T-helper 22 cell (primary cell): ENCODE results near the gene KCNQ2.

Experiments
- DNase-seq: peaks from one replicate; pipeline ENCODE4 v3.0.0-alpha.2; 2020; ENCODE audit warnings: low read depth

Gene KCNQ2

DNA sequence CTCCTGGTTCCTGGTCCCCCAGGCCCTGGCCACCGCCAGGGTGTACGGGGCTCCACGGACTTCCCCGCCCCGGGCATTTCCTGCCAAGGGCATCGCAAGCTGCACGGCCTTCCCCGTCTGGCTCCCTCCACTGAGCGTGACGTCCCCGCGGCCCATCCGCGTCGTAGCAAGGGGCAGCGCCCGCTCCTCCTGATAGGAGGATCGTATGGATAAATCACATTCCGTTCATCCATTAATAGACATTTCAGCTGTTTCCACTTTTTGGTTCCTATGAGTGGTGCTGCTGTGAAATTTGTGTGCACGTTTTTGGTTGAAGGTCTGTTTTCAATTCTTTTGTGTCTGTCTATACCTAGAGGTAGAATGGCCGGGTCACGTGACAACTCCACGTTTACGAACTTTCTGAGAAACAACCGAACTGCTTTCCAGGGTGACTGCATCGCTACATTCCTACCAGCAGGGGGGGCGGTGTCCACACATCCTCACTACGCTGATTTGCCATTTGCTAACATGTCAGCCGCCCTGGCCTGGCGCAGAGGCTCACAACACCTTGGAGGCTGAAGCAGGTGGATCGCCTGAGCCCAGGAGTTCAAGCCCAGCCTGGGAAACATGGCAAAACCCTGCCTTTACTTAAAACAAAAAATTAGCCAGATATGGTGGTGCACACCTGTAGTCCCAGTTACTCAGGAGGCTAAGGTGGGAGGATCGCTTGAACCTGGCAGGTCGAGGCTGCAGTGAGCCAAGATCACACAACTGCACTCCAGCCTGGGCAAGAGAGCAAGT is 37.7 kb downstream of the KCNQ2 start:
- DNase-seq: peak; percentile 44

DNA sequence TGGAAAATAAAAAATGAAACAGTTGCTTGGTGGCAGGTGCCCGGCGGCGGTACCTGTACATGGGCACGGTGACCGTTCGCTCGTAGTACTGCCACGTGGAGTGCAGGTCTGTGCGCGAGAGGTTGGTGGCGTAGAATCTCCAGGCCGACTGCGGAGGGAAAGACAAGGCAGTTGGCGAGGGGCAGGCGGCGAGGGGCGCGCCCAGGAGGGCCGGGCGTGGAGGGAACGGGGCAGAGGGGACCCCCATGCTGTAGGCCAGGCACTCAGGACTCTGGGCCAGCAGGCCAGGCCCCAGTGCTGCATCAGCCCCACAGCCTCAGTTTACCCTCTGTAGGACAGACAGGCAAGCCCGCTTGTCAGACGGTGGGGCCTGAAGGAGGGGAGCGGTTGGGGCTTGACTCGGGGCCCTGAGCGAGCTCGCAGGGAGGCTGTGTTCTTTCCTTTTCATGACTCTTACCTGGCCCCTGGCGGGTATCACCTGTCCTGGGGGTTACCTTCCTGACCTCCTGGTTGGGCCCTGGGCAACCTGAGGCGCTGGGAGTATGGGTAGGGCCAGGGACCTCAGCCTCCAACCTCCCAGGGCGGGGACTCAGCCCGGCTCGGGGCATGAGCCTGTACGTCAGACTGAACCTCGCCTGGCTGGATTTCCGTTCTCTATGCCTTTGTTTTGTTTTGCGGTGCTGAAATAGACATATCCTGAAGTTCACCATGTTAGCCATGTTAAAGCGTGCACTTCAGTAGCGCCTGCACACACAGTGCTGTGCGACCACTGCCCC is 38.5 kb downstream of the KCNQ2 start:
- no peak for DNase-seq

DNA sequence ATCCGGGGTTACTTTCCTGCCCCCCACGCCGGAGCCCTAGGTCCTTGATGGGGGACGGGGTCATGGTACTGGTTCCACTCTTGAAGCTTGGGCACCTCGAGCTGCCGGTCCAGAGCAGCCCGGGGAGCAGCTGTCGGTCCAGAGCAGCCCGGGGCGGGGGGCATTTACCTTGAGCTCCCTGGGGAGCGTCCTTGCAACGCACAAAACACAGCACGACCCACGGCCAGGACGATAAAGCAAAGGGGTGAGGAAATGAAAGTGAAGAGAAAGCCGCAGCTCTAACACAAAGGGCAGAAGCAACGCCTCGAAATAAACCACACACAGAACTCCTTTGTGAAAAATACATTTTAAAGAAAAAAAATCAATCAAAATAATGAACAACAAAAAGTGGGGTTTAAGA is 39.1 kb downstream of the KCNQ2 start:
- no peak for DNase-seq

DNA sequence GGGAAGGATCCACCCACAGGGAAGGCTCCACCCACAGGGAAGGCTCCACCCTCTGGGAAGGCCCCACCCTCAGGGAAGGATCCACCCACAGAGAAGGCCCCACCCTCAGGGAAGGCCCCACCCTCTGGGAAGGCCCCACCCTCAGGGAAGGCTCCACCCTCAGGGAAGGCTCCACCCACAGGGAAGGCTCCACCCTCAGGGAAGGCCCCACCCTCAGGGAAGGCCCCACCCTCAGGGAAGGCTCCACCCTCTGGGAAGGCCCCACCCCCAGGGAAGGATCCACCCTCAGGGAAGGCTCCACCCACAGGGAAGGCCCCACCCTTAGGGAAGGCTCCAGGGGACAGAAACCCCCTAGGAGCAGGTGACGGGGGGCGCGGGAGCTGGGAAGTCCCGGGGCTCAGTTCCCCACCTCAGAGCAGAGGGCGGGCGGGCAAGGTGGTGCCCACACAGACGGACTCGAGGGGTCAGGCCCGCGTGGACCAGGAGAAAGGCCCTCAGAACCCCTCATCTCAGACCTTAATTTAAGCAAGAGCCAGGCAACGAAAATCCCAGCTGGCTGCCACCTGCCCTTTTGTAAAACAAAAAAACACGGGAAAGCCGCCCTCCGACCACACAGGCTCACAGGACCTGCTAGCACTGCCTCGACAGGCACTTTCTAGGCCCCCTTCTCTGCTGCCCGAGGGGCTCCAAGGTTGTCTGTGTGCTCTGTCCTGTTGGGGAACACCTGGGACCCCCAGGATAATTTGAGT is 39.7 kb downstream of the KCNQ2 start:
- no peak for DNase-seq

DNA sequence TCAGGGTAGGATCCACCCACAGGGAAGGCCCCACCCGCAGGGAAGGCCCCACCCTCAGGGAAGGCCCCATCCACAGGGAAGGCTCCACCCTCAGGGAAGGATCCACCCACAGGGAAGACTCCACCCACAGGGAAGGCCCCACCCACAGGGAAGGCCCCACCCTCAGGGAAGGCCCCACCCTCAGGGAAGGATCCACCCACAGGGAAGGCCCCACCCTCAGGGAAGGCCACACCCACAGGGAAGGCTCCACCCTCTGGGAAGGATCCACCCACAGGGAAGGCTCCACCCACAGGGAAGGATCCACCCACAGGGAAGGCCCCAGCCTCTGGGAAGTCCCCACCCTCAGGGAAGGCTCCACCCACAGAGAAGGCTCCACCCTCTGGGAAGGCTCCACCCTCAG is 40.5 kb downstream of the KCNQ2 start:
- no peak for DNase-seq

DNA sequence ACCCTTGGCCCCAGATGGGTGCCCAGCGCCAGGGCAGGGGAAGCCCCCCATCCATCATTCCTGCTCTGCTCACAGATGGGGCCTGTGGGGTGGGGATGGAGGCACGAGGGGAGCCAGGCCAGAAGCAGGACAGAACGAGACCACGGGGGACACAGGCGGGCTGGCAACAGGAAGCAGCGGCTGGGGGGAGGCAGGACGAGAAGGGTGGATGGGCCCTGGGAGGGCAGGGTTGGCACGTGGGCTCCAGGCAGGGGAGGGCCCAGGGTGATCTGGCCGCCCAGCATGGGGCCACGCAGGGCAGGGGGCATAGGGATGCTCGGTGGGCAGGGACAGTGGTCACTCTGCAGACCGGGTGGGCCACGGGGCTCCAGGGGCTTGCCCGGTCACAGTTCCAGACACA is 41.6 kb downstream of the KCNQ2 start:
- no peak for DNase-seq

DNA sequence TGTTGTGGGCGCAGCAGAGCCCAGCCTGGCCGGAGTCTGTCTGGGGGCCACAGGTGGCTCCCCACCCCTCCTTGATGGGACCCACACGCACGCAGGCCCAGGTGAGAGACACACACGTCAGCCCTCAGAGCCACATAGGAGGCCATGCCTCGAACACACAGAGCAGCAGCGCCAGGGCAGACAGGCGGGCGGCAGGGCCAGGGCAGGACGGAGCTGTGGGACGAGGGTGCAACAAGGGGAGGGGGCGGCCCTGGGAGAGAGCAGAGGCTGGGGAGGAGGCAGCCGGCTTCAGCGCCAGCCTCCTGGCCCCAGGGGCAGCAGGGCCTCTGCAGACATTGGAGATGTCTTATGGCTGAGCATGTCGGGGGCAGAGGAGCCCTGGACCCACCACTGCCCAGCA is 42.5 kb downstream of the KCNQ2 start:
- no peak for DNase-seq

DNA sequence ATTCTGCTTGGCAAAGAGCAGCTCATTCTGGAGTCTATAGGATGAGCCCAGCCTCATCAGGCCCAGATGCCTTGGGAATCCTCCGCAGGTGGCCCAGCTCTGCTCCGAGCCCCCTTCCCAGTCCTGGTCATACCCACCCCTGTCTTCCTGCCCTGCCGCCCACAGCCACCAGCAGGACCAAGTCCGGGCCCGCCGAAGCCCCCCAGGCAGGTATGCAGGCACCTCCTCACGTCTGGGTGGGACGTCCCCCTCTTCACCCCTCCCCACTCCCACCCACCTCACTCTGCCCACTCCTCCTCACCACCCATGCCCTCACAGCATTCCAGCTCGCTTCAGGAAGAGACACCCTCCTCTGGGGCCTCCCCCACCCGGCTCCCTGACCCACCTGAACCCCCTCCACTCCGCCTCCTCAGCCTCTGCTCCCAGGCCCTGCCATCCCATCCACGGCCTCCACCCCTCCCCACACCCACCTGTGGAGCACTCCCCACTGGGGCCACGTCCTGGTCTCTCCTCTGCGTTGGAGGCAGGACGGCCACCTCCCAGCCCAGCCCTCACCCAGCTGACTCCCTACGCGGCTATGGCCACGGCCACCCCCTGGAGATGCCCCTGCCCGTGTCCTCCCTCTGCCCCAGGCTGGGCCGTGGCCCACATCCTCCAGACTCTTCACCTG is 43.4 kb downstream of the KCNQ2 start:
- no peak for DNase-seq

DNA sequence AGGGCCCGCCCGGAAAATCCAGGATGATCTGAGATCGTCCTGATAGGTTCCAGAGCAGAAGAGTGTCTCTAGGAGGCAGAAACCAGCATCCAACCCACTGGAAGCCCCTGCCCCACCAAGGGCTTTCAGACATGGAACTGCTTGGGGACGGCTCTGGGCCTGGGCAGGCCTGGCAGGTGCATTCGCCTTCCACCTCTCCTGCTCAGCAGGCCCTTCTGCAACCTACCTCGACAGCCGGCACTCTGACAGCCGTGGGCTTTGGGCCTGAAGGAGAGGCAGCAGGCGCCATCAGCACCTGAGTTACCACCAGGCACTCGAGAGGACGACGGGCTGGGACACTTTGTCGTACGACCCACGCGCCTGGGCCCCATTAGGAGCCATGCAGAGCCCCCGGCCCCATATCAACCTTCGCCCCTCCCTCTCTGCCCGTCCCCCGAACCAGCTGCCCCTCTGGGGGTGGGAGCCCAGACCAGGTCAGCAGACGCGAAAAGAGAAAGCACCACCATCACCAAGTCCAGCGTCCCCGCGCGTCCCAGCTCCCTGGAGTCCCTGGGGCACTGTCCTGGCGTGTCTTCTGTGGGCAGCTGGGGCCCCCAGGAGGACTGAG is 44.6 kb downstream of the KCNQ2 start:
- DNase-seq: no peak

DNA sequence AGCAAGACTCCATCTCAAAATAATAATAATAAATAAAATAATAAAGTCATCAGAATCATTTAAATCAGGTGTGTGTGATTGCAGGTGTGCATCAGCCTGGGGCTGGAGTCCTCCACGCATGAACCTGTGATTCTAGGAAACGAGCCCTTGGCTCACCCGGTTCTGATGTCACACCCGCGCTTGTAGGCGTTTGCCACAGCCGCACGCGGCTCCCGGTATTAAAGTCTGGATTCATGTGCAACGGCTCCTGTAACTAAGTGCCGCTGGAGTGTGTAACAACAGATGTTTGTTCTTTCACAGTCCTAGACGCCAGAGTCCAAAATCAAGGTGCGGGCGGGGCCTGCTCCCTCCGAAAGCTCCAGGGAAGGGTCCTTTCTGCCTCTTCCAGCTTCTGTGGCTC is 45.2 kb downstream of the KCNQ2 start:
- no peak for DNase-seq

DNA sequence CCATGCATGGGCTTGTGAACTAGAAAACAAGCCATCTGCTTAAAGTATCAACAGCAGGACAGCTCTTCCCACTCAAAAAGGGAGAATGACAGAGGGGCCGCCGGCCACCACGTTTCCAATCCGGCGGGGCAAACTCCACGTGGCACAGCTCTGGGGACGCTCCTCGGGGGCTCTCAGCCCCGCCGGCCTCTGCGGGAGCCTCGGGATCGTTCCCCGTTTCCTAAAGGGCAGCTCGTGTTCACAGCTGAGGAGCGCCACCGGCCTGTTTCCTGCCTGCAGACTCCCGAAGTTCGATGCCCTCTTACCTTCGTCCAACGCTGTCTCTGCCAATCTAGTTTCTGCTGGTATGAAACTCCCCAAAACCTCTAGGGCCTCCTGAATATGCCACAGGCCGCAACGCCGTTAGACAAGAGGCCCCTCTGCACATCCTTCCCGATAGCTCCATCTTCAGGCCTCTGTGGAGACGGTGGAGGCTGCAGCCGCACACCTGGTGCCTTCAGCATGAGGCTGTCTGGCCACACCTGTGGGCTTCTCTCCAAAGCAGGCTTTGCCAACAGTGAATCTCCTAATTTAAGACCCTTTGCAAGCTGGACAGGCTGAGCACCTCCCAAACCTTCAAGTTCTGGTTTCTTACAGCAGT is 46.5 kb downstream of the KCNQ2 start:
- DNase-seq: no peak

DNA sequence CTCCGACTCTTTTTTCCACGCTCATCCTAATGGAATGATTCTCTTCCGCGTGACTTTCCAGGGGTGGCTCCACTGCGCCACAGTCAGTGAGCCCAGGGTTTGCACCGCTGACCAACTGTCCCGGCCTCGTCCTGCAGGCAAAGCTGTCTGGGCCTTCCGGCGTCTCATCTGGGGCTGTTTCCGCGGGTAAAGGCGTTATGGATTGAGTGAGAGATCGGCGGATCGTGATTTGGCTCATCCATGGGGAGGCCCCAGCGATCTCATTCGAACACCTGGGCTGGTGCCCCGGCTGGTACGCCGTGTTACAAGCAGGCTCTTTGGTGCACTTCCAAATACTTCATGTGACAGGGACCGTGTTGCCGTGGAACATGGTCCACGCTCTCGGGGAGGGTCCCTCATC is 47.8 kb downstream of the KCNQ2 start:
- DNase-seq: no peak

DNA sequence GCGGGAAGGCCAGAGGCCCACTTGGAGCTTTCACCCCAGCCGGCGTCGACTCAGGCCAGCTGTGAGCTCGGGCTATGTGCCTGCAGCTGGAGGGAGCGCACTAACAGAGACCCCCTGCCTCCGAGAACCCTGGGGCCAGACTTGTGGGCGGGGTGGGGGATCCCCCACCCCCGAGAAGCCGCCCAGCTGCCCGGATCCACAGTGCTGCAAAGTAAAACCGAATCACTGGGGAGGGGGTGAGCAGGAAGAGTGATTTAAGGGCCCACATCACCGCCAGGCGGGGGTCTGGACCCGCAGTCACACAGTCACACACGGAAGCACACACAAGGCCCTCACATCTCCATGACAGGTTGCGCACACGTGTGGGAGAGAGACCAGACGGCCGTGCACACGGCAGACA is 48.7 kb downstream of the KCNQ2 start:
- DNase-seq: no peak

DNA sequence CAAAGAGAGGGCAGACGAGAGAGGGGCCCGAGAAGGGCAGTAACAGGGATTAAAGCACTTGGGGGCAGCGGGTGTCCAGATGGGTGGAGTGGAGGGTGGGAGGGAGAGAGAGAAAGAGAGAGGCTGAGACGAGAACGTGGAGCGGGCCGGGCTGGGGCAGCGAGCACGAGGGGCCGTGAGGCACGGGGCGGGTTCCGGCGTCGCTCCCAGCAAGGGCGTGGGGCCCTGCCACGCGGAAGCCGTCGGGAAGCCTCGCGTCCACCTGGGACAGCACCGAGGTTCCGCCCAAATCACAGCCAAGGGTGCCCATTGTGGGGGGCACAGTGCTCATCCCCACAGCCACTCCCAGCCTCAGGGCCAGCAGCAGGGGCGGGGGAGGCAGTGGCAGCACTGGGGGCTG is 49.8 kb downstream of the KCNQ2 start:
- DNase-seq: no peak

DNA sequence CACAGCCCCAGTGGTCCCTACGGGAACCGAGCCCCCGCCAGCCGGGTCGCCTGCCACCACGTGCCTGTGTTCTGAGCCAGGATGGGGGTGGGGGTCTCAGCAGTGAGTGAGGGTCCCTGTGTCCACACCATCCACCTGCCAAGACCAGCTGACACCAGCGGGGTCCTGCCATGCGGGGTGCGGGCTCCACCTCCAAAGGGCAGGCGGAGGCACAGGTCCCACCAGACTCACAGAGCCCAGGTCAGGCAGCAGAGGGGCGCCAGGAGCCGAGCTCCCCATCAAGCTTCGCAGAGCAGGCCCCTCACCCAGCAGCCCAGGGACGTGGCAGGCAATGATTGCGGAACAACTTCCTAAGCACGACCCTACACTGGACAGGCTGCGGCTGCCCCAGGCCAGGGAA is 50.5 kb downstream of the KCNQ2 start:
- no peak for DNase-seq

DNA sequence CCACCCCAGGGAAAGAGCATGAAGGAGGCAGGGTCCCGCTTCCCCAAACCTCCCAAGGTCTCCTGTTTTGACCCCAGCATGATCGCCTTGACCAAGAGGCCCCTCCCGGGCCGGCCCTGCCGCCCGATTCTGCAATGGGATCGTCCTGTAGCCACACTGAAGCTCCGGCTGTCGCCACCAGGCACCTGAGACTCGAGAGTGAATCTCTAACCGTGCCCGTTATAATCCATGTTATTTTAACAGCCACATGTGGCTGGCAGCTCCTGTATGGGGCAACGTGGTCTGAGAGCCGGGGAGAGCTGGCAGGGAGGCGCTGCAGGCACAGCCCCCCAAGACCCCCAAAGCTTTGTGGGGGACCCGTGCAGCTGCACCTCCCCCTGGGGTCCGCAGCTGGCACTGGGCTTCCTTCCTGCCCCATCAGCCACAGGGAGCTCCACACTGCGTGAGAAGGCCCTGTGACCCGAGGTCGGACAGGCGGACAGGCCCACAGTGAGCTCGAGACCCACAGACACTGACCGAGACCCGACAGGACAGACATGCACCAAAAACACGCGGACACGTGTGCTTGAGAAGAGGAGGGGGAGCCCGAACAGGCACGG is 51.3 kb downstream of the KCNQ2 start:
- DNase-seq: no peak

DNA sequence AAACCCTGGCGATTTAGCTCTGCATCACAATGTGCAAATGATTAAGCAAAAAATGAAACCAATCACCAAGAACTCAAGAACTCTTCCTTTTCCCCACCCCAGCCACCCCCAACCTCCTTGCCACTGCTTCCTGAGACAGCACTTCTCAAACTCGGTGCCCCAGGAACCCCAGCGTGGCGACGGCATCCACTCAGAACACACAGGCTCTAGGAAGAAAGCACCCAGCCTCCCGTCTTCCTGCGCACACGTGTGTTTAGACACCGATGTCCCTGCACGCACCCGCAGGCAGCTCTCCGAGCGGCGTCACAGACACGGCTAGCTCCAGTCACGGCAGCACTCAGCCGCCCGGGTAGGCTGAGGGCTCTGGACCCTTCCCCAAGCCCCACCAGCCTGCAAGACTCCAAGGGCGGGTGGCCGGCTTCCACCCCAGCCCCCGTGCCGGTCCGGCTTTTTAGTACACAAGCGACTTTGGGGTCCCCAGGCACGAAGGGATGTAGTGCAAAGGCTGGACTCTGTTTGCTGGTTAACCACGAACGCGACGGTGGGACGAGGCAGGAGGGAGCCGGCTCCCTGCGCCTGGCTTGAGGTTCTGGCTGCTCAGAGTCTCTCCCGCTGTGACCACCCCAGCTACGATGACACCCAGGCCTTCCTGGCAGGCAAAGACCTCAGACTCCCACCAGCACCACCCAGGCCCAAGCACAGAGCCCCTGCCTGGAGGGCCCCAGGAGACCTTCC is 51.9 kb downstream of the KCNQ2 start:
- no peak for DNase-seq

DNA sequence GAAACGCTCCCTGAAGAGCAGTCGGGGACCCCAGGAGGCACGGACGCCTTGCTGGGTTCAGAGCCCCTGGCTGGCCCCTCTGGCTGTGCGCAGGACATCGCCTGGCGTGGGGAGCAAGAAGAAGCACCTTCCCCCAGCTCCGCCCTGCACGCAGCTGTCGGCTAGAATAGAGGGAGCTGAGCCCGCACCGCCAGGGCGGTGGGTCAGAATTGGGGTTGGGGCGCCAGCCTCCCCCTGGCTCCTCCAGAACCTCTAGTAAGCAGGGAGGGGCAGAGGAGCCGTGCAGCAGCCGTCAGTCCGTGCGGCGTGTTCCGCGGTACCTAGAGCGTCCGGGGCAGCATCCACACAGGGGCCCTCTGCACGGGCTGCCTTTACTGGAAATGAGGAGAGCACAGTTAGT is 53.2 kb downstream of the KCNQ2 start:
- no peak for DNase-seq

DNA sequence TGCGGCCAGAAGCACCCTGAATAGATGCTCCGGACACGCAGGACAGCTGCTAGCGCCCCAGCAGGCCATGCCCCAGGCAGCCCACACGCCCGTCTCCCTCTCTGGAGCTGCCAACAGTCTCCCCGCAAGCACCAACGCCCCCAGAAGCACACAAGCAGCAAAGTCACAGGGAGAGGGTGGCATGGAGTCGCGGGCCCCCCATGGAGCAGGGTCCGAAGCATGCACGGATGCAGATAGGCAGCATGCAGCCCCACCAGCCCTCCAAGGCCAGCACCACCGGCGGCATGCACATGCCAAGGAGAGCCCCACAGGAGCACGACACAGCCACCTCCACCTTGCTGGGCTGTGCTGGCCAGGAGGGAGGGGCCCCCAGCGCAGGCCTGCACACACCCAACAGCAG is 53.8 kb downstream of the KCNQ2 start:
- DNase-seq: no peak

DNA sequence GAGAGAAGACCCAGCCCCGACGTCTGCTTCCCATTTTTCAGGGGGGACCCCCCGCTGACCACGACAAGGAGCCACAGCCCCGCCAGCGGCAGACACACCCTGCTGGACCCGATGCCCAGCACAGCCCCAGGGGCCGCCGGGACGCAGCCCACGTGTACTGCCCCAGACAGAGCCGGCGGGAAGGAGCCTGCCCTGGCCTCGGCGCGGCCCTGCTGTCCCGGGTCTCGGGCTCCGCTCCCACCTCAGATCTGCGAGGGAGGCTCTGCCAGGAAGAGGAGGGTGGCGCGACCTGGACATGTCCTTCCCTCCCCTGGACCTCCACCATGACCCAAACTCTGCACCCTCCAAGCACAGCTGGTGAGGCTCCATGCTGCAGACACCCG is 54.7 kb downstream of the KCNQ2 start:
- DNase-seq: no peak
